ENCODE measurements around the gene MYOZ3.
A peak's percentile ranks its signal among the peaks of the same experiment; 100 is the strongest.

MYOZ3 gene

GRCh38 chr5:150638053-150638444 is 23.0 kb upstream of the MYOZ3 start:
- Histone ChIP-seq H3K27ac (no peak overlapping the region), H3K4me3 (ENCODE audit: low read depth, low read length) (no peak overlapping the region), H3K4me2 (ENCODE audit: low read length) (no peak overlapping the region), H3K9me3 (ENCODE audit: control insufficient read depth, low read length) (no peaks in the 10 kb centered on the region), H3K4me1 (peaks cover 43% of the 10 kb centered on the region), H3K9ac (no peak overlapping the region), H2AFZ (no peak overlapping the region), H3K27me3 (ENCODE audit: control insufficient read depth, insufficient read depth, low read length) (no peaks in the 10 kb centered on the region), H3K36me3 (ENCODE audit: control insufficient read depth, insufficient read depth, low read length) (no peaks in the 10 kb centered on the region), H3K79me2 (no peaks in the 10 kb centered on the region)
- TF ChIP-seq, protein P1, sequence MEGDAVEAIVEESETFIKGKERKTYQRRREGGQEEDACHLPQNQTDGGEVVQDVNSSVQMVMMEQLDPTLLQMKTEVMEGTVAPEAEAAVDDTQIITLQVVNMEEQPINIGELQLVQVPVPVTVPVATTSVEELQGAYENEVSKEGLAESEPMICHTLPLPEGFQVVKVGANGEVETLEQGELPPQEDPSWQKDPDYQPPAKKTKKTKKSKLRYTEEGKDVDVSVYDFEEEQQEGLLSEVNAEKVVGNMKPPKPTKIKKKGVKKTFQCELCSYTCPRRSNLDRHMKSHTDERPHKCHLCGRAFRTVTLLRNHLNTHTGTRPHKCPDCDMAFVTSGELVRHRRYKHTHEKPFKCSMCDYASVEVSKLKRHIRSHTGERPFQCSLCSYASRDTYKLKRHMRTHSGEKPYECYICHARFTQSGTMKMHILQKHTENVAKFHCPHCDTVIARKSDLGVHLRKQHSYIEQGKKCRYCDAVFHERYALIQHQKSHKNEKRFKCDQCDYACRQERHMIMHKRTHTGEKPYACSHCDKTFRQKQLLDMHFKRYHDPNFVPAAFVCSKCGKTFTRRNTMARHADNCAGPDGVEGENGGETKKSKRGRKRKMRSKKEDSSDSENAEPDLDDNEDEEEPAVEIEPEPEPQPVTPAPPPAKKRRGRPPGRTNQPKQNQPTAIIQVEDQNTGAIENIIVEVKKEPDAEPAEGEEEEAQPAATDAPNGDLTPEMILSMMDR (IDR thresholded peaks at IDR 0.05), result no peak

- Histone ChIP-seq H3K4me2 (ENCODE audit: low read length) (no peak overlapping the region), H3K79me2 (no peaks in the 10 kb centered on the region), H3K27me3 (ENCODE audit: control insufficient read depth, insufficient read depth, low read length) (no peaks in the 10 kb centered on the region), H3K9ac (no peak overlapping the region), H3K9me3 (ENCODE audit: control insufficient read depth, low read length) (no peaks in the 10 kb centered on the region), H3K27ac (peak overlapping the region; percentile 34), H2AFZ (no peak overlapping the region), H3K36me3 (ENCODE audit: control insufficient read depth, insufficient read depth, low read length) (no peaks in the 10 kb centered on the region), H3K4me1 (peaks cover 49% of the 10 kb centered on the region), H3K4me3 (ENCODE audit: low read depth, low read length) (no peak overlapping the region)
- TF ChIP-seq, protein P1 (IDR thresholded peaks at IDR 0.05), result no peak
Observed at GRCh38 chr5:150638488-150639376, 22.3 kb upstream of the MYOZ3 start.

GRCh38 chr5:150639377-150639692 is 21.7 kb upstream of the MYOZ3 start:
- peaks cover 55% of the 10 kb centered on the region for H3K4me1 ChIP-seq
- no peaks in the 10 kb centered on the region for H3K36me3 ChIP-seq (ENCODE audit: control insufficient read depth, insufficient read depth, low read length)

GRCh38 chr5:150639751-150640150 is 21.3 kb upstream of the MYOZ3 start:
- Histone ChIP-seq H3K9me3 (ENCODE audit: control insufficient read depth, low read length) (no peaks in the 10 kb centered on the region), H3K36me3 (ENCODE audit: control insufficient read depth, insufficient read depth, low read length) (no peaks in the 10 kb centered on the region), H3K27ac (peak overlapping the region; percentile 62), H3K4me1 (peaks cover 60% of the 10 kb centered on the region), H3K4me2 (ENCODE audit: low read length) (no peak overlapping the region), H3K4me3 (ENCODE audit: low read depth, low read length) (no peak overlapping the region), H3K9ac (no peak overlapping the region), H3K79me2 (no peaks in the 10 kb centered on the region), H2AFZ (no peak overlapping the region), H3K27me3 (ENCODE audit: control insufficient read depth, insufficient read depth, low read length) (no peaks in the 10 kb centered on the region)
- TF ChIP-seq, protein P1 (IDR thresholded peaks at IDR 0.05), result no peak

More at GRCh38 chr5:150639377-150639692, 21.7 kb upstream of the MYOZ3 start:
- peak overlapping the region; percentile 34 for H3K27ac ChIP-seq
- H3K9me3 ChIP-seq (ENCODE audit: control insufficient read depth, low read length), result no peaks in the 10 kb centered on the region
- TF ChIP-seq, protein P1 (IDR thresholded peaks at IDR 0.05), result no peak
- H3K79me2 ChIP-seq, result no peaks in the 10 kb centered on the region
- no peak overlapping the region for H3K9ac ChIP-seq
- no peak overlapping the region for H3K4me2 ChIP-seq (ENCODE audit: low read length)
- H3K4me3 ChIP-seq (ENCODE audit: low read depth, low read length), result no peak overlapping the region
- no peak overlapping the region for H2AFZ ChIP-seq
- no peaks in the 10 kb centered on the region for H3K27me3 ChIP-seq (ENCODE audit: control insufficient read depth, insufficient read depth, low read length)
